Stimulated activated CD4-positive, alpha-beta T cell treated with anti-CD3 and anti-CD28 coated beads, Interleukin-2, amount 100 ng/mL, for 4 hours (primary cell): Measurements from ENCODE around the gene RIC8A.
"Not testable (repeated sequence)": the region's sequence is repeated elsewhere in the genome, so short reads cannot be mapped to it uniquely, and the experiment has no call there.

Experiments
- DNase-seq: peaks from one replicate; pipeline ENCODE4 v3.0.0-alpha.2; 2020; ENCODE audit warnings: low read depth

RIC8A gene

GRCh38 chr11:207208-207862 is at the start of gene RIC8A, which contains the start of gene BET1L:
Gene RIC8A, plus strand, starts transcription at chr11:207708. Its CDS starts 1,147 bp downstream, at chr11:208855.
Gene BET1L, minus strand, starts transcription at chr11:207399. Its CDS starts 78 bp downstream, at chr11:207321.
- peak; percentile 96 for DNase-seq

DNA sequence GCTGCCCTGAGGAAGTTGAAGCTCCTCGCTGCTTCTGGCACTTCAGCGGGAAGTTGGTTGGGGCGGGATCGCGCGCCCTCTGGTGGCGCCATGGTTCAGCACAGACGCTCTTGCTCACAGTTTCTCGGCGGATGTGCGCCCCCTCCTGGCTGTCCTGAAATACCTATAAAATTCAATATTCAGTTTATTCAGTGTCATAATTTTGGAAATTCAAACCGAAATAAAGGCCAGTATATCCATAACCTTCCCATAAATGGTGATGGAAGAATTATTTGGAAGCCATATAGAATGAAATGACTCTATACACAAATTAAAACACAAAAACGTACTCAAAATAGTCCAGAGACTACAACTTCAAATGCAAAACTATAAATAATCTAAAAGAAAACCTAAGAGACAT is 27.3 kb upstream of the RIC8A start:
- not testable (repeated sequence) for DNase-seq

- not testable (repeated sequence) for DNase-seq
These were observed 18.2 kb upstream of the RIC8A start for GRCh38 chr11:189200-189783.

DNA sequence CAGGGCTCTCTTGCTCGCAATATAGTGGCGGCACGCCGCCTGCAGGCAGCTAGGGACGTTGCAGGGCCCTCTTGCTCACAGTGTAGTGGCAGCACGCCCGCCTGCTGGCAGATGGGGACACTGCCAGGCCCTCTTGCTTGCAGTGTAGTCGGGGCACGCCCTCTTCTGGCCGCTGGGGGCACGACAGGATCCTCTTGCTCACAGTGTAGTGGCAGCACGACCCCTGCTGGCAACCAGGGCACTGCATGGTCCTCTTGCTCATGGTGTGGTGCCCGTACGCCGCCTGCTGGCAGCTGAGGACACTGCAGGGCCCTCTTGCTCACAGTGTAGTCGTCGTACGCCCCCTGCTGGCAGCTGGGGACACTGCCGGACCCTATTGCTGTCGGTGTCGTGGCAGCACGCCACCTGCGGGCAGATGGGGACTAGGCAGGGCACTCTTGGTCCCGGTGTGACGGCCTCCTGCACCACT is 17.6 kb upstream of the RIC8A start:
- DNase-seq, result not testable (repeated sequence)

GRCh38 chr11:190546-190945 is 17.0 kb upstream of the RIC8A start:
- DNase-seq, result not testable (repeated sequence)

DNA sequence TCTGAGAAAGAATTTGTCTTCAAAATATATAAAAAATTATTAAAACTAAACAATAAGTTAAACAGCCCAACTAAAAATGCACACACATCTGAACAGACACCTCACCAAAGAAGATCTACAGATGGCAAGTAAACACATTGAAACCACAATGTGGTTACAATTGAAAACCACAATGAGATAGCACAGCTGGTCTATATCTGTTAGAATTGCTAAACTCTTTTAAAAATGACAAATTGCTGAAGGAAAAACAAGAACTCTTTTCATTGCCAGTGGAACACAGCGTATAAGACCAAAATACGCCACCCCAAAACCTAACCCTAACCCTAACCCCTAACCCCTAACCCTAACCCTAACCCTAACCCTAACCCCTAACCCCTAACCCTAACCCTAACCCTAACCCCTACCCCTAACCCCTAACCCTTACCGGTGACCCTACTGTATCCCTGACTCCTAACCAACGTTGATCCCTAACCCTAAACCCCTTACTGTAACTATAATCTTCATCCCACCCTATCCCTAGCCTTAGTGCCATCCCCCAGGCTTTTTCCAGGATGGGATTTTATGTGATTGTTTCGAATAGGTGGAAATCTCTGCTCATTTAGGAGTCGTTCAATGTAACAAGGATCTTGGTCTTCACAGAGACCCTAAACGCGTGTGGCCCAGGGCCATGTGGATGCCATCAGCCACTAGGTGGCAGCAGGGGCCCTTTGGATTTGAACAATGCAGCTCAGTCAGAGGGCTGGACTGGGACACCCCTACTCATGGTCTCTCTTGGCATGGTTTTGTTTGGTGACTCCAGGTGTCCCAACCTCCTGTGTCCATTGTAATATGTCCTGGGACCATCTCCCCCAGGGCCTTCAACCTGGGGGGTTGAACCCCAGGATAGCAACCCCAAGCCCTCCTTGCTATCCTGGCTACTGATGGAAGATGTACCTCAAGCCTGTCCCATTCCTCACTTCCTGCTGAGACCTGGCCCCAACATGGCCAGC is 15.7 kb upstream of the RIC8A start:
- peak; percentile 23 for DNase-seq

DNA sequence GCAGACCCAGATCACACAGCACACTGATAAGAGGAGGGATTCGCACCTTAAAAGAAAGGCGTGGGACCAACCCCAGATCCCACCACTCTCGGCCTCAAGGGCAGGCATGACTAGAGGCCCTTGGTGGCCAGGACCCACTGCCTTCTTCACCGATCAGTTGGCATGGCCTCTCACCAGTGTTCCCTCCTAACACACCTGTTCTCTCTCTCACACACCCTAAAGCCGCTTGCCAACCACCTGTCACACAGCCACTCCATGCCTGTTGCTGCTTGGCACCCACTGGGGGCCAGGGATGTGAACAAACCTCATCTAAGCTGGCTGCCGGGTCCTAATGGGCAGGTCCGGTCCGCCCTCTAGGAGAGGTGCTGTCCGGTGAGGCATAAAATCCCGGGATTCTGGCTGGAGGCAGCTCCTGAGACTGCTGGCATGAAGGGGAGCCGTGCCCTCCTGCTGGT is 14.8 kb upstream of the RIC8A start, which contains the start of gene SCGB1C1:
SCGB1C1 (plus strand) TSS at position 405 of the 455 bp plus-strand sequence; CDS start at position 427, 22 bp downstream.
- not testable (repeated sequence) for DNase-seq

GRCh38 chr11:193481-193880 is 14.0 kb upstream of the RIC8A start:
- DNase-seq, result not testable (repeated sequence)

DNA sequence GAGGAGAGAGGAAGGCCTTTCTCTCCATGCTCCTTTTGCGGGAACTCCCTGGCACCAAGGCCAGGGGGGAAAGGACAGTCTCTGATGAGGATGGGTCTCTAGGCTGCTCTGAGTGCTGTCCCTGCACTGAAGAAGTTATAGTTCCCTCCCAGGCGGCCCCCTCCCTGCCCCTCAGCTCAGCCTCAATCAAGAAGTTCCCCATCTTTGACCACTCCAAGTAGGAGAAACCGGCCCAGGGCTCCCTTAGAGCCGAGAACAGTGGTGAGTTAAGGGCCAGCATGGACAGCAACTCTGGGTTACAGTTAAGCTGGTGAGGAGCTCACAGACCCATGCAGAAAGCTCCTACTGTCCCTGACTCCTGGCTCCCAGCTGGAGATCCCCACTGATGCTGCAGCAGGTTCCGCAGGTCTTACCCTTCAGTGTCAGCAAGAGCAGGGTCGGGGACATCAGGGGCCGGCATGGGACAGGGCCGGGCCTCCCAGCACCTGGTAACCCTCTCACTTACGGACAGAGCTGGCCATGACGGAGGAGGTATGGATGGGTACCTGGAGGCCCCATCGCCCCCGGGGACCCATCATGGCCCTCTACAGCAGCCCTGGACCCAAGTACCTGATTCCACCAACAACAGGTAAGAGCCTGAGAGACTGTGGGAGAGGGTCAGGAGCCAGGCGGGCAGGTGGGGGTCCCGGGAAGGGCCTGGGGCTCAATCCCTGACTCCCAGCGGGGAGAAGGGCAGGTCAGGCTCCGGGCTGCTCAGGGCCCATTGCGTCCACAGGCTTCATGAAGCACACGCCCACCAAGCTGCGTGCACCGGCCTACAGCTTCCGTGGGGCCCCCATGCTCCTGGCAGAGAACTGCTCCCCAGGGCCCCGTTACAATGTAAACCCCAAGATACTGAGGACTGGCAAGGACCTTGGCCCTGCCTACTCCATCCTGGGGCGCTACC is 10.4 kb upstream of the RIC8A start:
- DNase-seq, result no peak

DNA sequence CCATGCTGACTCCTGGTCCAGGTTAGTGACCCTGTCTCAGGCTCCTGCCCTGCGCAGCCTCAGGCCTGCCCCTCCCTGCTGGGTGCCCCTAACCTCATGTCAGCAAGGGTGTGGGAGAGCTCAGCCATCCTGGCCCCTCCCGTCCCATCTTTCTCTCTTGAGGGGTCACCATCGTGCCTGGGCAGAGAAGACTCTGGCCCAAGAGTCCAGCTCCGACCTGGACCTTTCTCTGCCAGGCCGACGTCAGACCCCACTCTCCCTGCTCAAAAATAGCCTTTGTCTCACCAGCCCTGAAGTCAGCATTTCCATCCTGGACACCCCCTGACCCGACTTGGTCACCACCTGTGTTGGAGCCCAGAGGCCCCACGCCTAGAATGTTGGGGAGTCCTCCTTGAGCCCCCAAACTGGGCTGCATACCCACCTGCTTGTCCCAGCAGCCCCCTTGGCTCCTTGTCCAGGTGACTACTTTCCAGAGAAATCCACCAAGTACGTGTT is 9.7 kb upstream of the RIC8A start:
- no peak for DNase-seq

DNA sequence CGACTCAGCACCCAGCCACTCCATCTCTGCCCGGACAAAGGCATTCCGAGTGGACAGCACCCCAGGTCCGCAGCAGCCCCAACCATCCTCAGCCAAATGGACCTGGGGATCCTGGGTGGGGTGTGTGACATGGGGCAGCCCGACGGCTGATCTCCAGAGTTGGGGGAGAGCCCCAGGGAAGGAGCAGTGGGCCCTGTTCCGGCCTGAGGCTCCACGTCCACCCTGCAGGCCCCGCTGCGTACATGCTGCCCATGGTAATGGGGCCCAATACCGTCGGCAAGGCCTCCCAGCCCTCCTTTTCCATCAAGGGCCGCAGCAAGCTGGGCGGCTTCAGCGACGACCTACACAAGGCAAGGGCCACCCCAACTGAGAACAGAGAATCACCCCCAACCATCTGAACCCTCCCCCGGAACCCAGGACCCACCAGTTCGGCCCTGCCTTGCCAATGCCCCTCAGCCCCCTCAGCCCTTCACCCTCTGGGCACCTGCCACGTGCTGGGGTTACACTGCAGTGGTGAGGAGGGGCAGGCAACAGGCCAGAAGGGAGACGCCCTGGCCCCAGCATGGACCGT is 9.2 kb upstream of the RIC8A start:
- DNase-seq, result no peak

- DNase-seq, result no peak
These were observed 8.4 kb upstream of the RIC8A start for GRCh38 chr11:199004-199581.

DNA sequence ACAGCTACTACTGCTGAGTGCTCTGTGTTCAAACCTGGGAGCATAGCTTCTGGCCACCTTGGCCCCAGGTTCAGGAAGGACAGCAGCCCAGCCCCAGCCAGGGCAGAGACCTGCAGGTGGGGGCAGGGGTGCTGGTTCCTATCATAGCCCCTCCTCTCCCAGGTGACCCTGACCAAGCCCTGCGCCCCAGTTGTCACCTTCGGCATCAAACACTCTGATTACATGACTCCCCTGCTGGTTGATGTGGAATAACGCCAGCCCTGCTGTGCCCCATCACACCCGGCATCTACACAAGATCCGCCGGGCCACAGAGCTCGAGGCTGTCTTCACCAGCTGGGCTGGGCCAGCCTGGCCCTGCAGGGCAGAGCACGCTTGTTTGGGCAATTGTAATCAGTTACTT is 7.7 kb upstream of the RIC8A start:
- no peak for DNase-seq

DNA sequence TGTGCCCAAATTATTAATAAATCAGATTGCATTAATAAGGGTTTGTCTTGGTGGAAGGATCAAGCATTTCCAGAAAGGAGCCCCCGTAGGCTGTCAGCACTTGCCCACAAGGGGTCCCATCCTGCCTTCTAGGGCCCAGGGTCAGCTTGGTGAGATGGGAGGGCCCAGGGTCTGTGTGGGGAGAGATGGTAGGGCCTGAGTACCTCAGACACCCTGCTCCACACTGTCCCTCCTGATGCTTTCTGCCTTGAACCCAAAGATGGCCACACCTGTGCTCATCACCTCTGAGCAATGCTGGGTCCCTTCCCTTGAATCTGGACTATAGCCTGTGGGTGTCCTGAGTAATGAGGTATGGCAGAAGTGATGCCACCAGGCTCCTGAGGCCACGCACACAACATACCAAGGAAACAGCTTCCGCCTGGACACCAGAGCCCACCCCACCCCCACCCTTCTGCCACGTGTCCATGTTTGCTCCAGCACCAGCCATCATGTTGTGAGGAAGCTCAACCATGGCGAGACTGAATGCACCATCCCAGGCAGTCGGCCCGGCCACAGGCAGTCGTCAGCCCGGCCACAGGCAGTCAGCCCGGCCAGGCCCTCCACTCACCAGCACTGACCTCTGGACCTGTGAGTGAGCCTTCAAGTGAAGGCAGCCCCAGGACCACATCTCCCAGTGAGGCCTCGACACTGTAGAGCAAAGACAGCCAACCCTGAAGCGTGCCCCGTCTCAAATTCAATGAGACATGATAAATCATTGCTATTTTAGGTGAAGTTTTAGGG is 7.1 kb upstream of the RIC8A start:
- no peak for DNase-seq

GRCh38 chr11:201966-202365 is 5.5 kb upstream of the RIC8A start:
- DNase-seq, result no peak

- DNase-seq, result no peak
These were observed 5.0 kb upstream of the RIC8A start for GRCh38 chr11:202490-202889.

DNA sequence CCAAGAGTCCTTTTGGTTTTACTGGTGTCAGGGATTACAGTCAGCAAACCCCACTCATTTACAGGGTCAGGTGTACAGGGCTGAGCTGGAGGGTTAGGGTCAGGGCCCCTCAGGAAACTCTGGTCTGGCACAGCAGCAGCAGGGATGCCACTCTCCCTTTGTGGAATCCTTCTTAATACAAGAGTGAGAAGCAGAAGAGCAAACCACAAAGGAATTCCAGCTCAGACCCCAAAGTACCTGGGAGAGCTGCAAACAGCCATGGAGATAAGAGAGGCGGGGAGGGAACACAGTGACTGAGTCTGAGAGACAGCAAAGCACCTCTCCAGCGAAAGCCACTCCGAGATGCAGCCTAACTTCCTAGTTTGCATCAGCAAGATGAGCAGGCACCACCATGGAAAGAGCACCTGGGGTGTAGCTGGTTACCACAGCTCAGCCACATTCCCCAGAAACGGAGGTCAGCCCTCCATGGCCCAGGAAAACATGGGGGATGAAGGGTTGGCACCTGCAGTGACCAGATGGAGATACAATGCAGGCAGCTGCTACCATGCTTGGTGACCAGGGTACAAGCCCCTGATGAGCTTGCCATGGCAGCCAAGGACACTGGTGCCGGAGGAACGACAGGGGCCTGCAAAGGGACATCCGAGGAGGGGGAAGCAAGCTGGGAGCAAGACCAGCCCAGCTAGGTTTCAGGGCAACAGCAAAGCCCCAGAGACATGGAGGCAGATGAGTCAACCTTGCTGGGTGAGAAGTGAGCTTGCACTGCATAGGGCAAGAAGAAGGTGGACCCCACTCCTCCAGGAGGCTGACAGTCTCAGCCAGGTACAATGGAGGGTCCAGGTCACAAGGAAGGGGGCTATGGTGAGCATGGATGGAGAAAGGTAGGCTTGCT is 4.2 kb upstream of the RIC8A start:
- no peak for DNase-seq

DNA sequence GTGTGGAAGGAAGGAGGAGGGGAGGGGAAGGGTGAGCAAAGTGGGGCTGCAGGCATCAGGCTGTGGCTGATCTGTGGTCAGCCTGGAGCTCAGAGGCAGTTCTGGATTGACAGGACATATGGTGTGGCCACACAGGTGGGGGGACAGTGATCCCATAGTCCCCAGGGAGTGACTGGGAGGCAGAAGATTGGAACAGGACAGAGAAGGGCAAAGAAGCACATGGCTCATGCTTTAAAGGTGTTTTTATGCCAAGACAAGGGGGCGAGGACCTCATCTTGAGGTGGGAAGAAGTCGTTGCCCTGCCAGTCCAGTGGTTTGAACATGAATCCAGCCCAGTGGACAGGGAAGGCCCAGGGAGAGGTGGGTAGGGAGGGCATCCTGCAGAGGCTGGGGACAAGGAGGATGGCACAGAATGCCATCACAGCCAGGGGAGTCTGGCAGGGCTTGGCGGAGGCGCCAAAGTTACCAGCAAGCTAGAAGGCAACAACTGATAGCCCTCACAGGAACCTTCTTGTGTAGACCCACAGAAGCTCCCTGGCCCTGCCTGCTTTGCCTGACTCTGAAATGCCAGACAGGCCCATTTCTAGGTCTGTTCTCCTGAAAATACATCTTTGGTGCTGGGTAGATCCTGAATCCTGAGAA is 3.4 kb upstream of the RIC8A start:
- no peak for DNase-seq
